ENCODE data around the gene LBHD1. TPM values are rescaled to one million over a fixed set of nuclear protein-coding genes. Genes with fewer than 3 reads are reported as not detected.
A peak's percentile ranks its signal among the peaks of the same experiment; 100 is the strongest.

The LBHD1 gene
- total RNA-seq, 1 experiment from 2014 or later = 10.4 TPM

DNA sequence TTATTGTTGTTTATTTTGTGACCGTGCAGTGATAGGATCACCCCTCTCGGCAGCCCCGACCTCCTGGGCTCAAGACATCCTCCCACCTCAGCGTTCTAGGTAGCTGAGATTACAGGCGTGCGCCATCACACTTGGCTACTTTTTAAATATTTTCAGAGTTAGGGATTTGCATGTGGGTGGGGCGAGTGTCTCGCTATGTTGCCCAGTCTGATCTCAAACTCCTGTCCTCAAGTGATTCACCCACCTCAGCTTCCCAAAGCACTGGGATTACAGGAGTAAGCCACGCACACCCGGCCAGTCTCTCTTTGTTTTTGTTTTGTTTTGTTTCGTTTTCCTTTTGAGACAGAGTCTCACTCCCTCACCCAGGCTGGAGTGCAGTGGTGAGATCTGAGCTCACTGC lies 17.8 kb downstream of the LBHD1 start:
- Histone ChIP-seq H3K27ac (ENCODE audit: insufficient read length, low read depth, low read length) (no peak overlapping the region), H2AK5ac (ENCODE audit: insufficient read length, low read length) (no peak overlapping the region), H3K4me2 (ENCODE audit: insufficient read depth, insufficient read length, low read length) (no peak overlapping the region), H2BK120ac (ENCODE audit: low read depth, low read length, poor library complexity, severe bottlenecking) (no peak overlapping the region), H3K4me1 (ENCODE audit: insufficient read depth, low read length) (no peaks in the 10 kb centered on the region), H4K20me1 (ENCODE audit: control insufficient read depth, insufficient read depth, insufficient read length) (no peaks in the 10 kb centered on the region), H3K23ac (ENCODE audit: insufficient read length, low read depth, low read length) (no peak overlapping the region), H3K14ac (ENCODE audit: insufficient read depth, low read length) (no peak overlapping the region), H3K79me1 (ENCODE audit: insufficient read depth, low read depth, low read length, poor library complexity, severe bottlenecking) (no peaks in the 10 kb centered on the region), H3K27me3 (ENCODE audit: insufficient read depth, low read length) (no peaks in the 10 kb centered on the region), H3K18ac (ENCODE audit: insufficient read length, low read depth, low read length) (no peak overlapping the region), H3K56ac (ENCODE audit: insufficient read length, low read depth, low read length) (no peak overlapping the region), H2BK5ac (ENCODE audit: insufficient read length, low read length) (no peak overlapping the region), H4K91ac (ENCODE audit: insufficient read length, low read depth, low read length) (no peak overlapping the region), H4K8ac (replicated peaks; ENCODE audit: insufficient read length, low read depth, low read length) (no peak overlapping the region), H3K9me3 (ENCODE audit: control insufficient read depth, low read depth, low read length) (no peaks in the 10 kb centered on the region), H4K5ac (ENCODE audit: insufficient read length, low read depth, low read length) (no peak overlapping the region), H3K9ac (ENCODE audit: extremely low read depth, insufficient read length, low read length) (no peak overlapping the region), H2BK20ac (ENCODE audit: low read depth, low read length, poor library complexity, severe bottlenecking) (no peak overlapping the region), H2BK15ac (ENCODE audit: low read depth, low read length) (no peak overlapping the region), H3K23me2 (ENCODE audit: insufficient read length, low read depth, low read length, poor library complexity, severe bottlenecking) (peaks cover 4% of the 10 kb centered on the region), H3T11ph (ENCODE audit: low read length) (no peak overlapping the region), H2AFZ (ENCODE audit: low read length) (no peak overlapping the region), H3K4ac (ENCODE audit: low read depth, low read length) (no peak overlapping the region), H2BK12ac (ENCODE audit: insufficient read length, low read depth, low read length) (no peak overlapping the region), H3K79me2 (ENCODE audit: insufficient read depth, low read length) (peaks cover 4% of the 10 kb centered on the region; the same call in 1 of the 2 replicates)
- Mint-ChIP-seq H3K4me3 (peak overlapping the region in 1 of 2 experiments; percentile 60; a peak in 1 of 5 replicates), H3K36me3 (ENCODE audit: insufficient read depth in 1 of 3, low read depth in 3 of 3) (peaks cover 5 to 14% (median 7%) of the 10 kb centered on the region in 3 experiments; a peak in 6 of 7 replicates), H3K27ac (no peak overlapping the region; a peak in 1 of 7 replicates), H3K4me1 (peaks cover 4 to 9% of the 10 kb centered on the region in 2 experiments), H3K27me3 (ENCODE audit: low read depth) (no peaks in the 10 kb centered on the region), H3K9me3 (no peaks in the 10 kb centered on the region)
- WGBS (ENCODE audit: extremely low coverage, insufficient read length, low lambda C conversion rate) = no CpG with 5 or more reads among the region's 11 CpGs
- no peak for DNase-seq
- TF ChIP-seq CTCF (conservative IDR thresholded peaks at IDR 0.05) = no peak

Measured in H9 (cell line).